ENCODE results near the gene KLRB1.

DNA sequence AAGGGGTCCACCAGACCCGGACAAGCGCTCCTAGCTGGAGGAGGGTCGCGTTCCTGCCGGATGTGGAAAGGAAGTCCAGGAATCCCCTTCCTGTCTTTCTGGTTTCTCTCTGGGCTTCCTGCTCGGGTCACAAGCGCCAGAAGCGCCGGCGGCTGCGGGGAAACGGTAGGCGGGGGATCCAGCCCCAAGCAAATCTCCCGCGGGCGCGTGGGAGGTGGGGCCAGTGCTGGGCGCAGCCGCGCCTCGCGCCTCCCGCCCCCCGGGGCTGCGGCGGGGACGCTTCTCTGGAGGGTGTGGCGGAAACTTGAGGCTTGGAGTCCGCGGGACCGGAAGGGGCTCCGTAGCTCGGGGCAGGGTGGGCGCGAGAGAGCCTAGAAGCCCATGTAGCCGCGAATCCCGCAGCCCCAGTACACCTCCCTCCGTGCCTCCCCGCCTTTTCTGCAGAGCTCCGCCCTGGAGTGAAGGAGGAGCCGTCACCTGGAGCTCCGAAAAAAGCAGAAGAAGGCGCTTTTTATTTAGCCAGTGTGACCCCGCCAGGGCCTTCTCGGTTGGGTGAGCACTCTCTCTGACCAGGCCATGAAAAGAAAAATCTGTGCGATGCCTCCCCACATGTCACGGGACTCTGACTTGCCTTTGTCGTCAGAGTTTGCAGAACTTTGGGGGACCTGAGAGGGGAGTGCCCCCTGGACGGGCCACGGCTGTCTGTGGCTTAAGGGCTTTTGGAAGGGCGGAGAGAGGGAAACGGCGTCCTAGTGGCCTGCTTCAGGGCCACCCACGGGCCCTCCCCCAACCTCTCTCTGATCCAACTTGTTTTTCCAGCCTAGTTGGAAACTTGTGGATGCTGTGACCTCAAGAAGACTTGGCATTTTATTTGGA lies 40.3 kb upstream of the KLRB1 start:
- TF ChIP-seq, protein P1, sequence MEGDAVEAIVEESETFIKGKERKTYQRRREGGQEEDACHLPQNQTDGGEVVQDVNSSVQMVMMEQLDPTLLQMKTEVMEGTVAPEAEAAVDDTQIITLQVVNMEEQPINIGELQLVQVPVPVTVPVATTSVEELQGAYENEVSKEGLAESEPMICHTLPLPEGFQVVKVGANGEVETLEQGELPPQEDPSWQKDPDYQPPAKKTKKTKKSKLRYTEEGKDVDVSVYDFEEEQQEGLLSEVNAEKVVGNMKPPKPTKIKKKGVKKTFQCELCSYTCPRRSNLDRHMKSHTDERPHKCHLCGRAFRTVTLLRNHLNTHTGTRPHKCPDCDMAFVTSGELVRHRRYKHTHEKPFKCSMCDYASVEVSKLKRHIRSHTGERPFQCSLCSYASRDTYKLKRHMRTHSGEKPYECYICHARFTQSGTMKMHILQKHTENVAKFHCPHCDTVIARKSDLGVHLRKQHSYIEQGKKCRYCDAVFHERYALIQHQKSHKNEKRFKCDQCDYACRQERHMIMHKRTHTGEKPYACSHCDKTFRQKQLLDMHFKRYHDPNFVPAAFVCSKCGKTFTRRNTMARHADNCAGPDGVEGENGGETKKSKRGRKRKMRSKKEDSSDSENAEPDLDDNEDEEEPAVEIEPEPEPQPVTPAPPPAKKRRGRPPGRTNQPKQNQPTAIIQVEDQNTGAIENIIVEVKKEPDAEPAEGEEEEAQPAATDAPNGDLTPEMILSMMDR (IDR thresholded peaks at IDR 0.05; ENCODE audit: low read length): no peak
- no peak for TF ChIP-seq EZH2 (IDR thresholded peaks at IDR 0.05; ENCODE audit: borderline replicate concordance, low read length)
